Measurements from ENCODE around the gene LYSMD4. TPM values are rescaled to one million over a fixed set of nuclear protein-coding genes. Genes with fewer than 3 reads are reported as not detected.
"Not testable (repeated sequence)": the region's sequence is repeated elsewhere in the genome, so short reads cannot be mapped to it uniquely, and the experiment has no call there.

LYSMD4 gene
- total RNA-seq (2014; rRNA removed) (7.8 and 8.9 TPM in 2 replicates), Bru-seq, nascent RNA (percentile 44 among the genes with signal in this experiment), BruChase-seq, experiment 1, labeled RNA remaining after a 6-hour chase (percentile 39 among the genes with signal in this experiment), BruChase-seq, experiment 2, labeled RNA remaining after a 2-hour chase (percentile 50 among the genes with signal in this experiment)
- long read RNA-seq, partial matches to known transcripts: 0 of 13 reads
- long read RNA-seq, other reads (novel, unspliced or antisense): 10 of 13 reads

DNA sequence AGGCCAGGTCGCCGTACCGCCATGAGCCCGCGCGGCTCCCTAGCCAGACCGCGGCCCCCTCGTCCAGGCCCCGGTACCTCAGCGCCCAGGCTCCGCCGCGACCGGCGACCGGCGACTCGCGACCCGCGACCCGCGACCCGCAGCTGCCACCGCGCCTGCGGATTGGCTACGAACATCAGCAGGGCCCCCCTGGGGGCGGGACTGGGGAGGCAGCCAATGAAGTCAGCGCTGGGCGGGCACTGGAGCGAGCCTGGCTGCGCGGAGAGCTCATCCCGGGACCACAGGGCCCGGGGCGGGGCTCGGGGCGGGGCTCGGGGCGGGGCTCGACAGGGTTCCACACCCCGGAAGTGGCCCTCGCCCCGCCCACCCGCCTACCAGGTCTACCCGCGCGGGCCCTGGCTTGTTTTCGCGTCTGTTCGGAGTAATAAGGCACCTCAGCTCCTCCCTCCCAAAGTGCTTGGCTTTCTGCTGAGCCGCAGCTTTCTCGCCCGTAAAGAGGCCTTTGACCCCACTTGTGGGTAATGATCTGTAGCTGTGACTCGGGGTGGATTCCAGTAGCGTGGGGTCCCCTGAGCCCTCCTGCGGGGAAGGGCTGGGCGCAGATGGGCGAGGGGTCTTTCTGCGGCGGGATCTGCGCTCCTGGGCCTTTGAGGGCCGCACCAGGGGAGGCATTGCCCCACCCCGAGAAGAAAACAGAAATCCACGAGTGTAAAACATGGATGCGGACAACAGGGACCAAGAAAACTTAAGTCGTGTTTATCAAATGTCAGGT, at the start of gene LYSMD4:
Gene LYSMD4 (minus strand): TSS at position 170 of the 772 bp plus-strand sequence. CDS start 1,438 bp downstream, outside the sequence.
- TF ChIP-seq EZH2 (IDR thresholded peaks at IDR 0.05; ENCODE audit: low read length, unreplicated experiment) (no peak), EZH2phosphoT487 (IDR thresholded peaks at IDR 0.05; ENCODE audit: borderline replicate concordance, low read length) (no peak)
- TF ChIP-seq, protein P1, sequence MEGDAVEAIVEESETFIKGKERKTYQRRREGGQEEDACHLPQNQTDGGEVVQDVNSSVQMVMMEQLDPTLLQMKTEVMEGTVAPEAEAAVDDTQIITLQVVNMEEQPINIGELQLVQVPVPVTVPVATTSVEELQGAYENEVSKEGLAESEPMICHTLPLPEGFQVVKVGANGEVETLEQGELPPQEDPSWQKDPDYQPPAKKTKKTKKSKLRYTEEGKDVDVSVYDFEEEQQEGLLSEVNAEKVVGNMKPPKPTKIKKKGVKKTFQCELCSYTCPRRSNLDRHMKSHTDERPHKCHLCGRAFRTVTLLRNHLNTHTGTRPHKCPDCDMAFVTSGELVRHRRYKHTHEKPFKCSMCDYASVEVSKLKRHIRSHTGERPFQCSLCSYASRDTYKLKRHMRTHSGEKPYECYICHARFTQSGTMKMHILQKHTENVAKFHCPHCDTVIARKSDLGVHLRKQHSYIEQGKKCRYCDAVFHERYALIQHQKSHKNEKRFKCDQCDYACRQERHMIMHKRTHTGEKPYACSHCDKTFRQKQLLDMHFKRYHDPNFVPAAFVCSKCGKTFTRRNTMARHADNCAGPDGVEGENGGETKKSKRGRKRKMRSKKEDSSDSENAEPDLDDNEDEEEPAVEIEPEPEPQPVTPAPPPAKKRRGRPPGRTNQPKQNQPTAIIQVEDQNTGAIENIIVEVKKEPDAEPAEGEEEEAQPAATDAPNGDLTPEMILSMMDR (conservative IDR thresholded peaks at IDR 0.05; ENCODE audit: low read depth, low read length): no peak
- H3K4me3 ChIP-seq (ENCODE audit: low read length): peak within 1 kb of the TSS; percentile 91
- H3K9me2 ChIP-seq (replicated peaks; ENCODE audit: low read length): no peaks in the 10 kb centered on the region
- no peaks in the 10 kb centered on the region for H3K79me2 ChIP-seq (ENCODE audit: low read length)
- DNase-seq (peak; percentile 92), ATAC-seq (peak; percentile 97)
- no peaks in the 10 kb centered on the region for H3K27me3 ChIP-seq (ENCODE audit: low read length)
- H3F3A ChIP-seq (ENCODE audit: low read length, unreplicated experiment): no peaks in the 10 kb centered on the region
- H2AFZ ChIP-seq (ENCODE audit: low read length): peak within 1 kb of the TSS; percentile 96
- BruUV-seq (replicated peaks): no TSS peak
- ChIA-PET CTCF (interaction anchor here (0.6 to 1.0 kb wide), 7 partner anchors 12 to 651 kb away, joined by 3 to 23 read pairs (median 5); no protein-coding TSS in a partner anchor), POLR2A (ENCODE audit: unreplicated experiment) (interaction anchor here (0.6 to 0.7 kb wide), 4 partner anchors 10 to 613 kb away, joined by 5 to 10 read pairs (median 8); no protein-coding TSS in a partner anchor)
- H4K20me1 ChIP-seq (ENCODE audit: low read length): no peaks in the 10 kb centered on the region
- no peaks in the 10 kb centered on the region for H3K36me3 ChIP-seq (ENCODE audit: low read depth, low read length)
- no peak within 1 kb of the TSS for H3K27ac ChIP-seq (ENCODE audit: low read length)
- no peaks in the 10 kb centered on the region for H3K9me3 ChIP-seq (ENCODE audit: low read length)
- no peaks in the 10 kb centered on the region for H3K4me1 ChIP-seq (ENCODE audit: insufficient read depth, low read length)
- intact Hi-C loops (cut with micrococcal nuclease): loop anchor here (5.0 kb wide), 1 partner anchor 461 kb away; no protein-coding TSS in a partner anchor
- peak within 1 kb of the TSS; percentile 63 for H3K9ac ChIP-seq (ENCODE audit: low read length)
- peak within 1 kb of the TSS; percentile 100 for H3K4me2 ChIP-seq (ENCODE audit: low read length)

DNA sequence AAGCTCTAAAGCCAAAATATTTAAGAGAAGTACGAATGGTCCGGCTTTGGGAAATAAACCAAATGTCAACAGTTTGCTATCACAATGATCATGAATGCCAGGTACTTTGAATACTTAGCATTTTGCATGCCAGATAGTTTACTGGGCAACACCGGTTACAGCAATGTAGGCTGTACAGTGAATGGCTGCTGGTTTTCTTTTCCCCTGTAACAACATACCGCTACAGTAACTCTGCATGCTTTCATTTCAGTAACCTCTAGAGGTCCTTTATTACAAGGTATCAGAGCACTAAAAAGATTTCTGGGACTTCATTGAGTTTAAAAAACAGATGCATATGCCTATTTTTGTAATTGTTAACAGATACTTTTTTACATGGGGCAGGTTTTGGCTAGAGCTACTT, 48.8 kb upstream of the LYSMD4 start:
- H3K27ac ChIP-seq (ENCODE audit: low read length); DNase-seq; H3K4me3 ChIP-seq (ENCODE audit: low read length); H3K36me3 ChIP-seq (ENCODE audit: low read depth, low read length); H3K9me2 ChIP-seq (replicated peaks; ENCODE audit: low read length); BruUV-seq (replicated peaks); H3F3A ChIP-seq (ENCODE audit: low read length, unreplicated experiment); H2AFZ ChIP-seq (ENCODE audit: low read length); H3K9me3 ChIP-seq (ENCODE audit: low read length); H3K4me2 ChIP-seq (ENCODE audit: low read length); CTCF ChIA-PET; H3K9ac ChIP-seq (ENCODE audit: low read length); intact Hi-C loops (cut with micrococcal nuclease); H3K79me2 ChIP-seq (ENCODE audit: low read length); H3K4me1 ChIP-seq (ENCODE audit: insufficient read depth, low read length); POLR2A ChIA-PET (ENCODE audit: unreplicated experiment); H4K20me1 ChIP-seq (ENCODE audit: low read length): not testable (repeated sequence)
- H3K27me3 ChIP-seq (ENCODE audit: low read length): peaks cover 25% of the 10 kb centered on the region
- ATAC-seq: peak; percentile 60

DNA sequence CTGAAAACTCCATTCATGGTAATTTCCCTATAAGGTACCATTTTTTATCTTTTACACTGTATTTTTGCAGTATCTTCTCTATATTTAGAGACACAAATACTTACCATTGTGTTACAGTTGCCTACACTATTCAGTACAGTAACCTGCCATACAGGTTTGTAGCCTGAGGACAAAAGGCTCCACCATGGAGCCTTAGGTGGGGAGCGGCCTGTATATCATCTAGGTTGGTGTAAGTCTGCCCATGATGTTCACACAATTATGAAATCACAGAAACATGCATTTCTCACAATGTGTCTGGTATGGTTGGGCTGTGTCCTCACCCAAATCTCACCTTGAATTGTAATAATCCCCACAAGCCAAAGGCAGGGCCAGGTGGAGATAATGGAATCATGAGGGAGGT, 43.9 kb upstream of the LYSMD4 start:
- intact Hi-C loops (cut with micrococcal nuclease): no loop called here
- H3K36me3 ChIP-seq (ENCODE audit: low read depth, low read length): no peaks in the 10 kb centered on the region
- ATAC-seq (no peak), DNase-seq (no peak)
- H3K27ac ChIP-seq (ENCODE audit: low read length): no peak overlapping the region
- no peaks in the 10 kb centered on the region for H3K79me2 ChIP-seq (ENCODE audit: low read length)
- no peak overlapping the region for H3K9ac ChIP-seq (ENCODE audit: low read length)
- H3K4me3 ChIP-seq (ENCODE audit: low read length): no peak overlapping the region
- no peak overlapping the region for H3K4me2 ChIP-seq (ENCODE audit: low read length)
- POLR2A ChIA-PET (ENCODE audit: unreplicated experiment): no interaction called here
- no peaks in the 10 kb centered on the region for H3K4me1 ChIP-seq (ENCODE audit: insufficient read depth, low read length)
- BruUV-seq (replicated peaks): no TSS peak
- TF ChIP-seq, protein P1 (conservative IDR thresholded peaks at IDR 0.05; ENCODE audit: low read depth, low read length): no peak
- TF ChIP-seq EZH2 (IDR thresholded peaks at IDR 0.05; ENCODE audit: low read length, unreplicated experiment) (no peak), EZH2phosphoT487 (IDR thresholded peaks at IDR 0.05; ENCODE audit: borderline replicate concordance, low read length) (no peak)
- CTCF ChIA-PET: no interaction called here
- H3K9me2 ChIP-seq (replicated peaks; ENCODE audit: low read length): no peaks in the 10 kb centered on the region
- no peaks in the 10 kb centered on the region for H4K20me1 ChIP-seq (ENCODE audit: low read length)
- H3K9me3 ChIP-seq (ENCODE audit: low read length): no peaks in the 10 kb centered on the region
- H3K27me3 ChIP-seq (ENCODE audit: low read length): peaks cover 16% of the 10 kb centered on the region
- H2AFZ ChIP-seq (ENCODE audit: low read length): no peak overlapping the region
- no peaks in the 10 kb centered on the region for H3F3A ChIP-seq (ENCODE audit: low read length, unreplicated experiment)

Data from PC-3 (cell line).